ENCODE data around the gene ASIC5. TPM values are rescaled to one million over a fixed set of nuclear protein-coding genes. Genes with fewer than 3 reads are reported as not detected.

Gene ASIC5
- total and polyA plus RNA-seq, 2 donors (not counting 1 experiment from before 2014, with no cell fraction given) = not detected

DNA sequence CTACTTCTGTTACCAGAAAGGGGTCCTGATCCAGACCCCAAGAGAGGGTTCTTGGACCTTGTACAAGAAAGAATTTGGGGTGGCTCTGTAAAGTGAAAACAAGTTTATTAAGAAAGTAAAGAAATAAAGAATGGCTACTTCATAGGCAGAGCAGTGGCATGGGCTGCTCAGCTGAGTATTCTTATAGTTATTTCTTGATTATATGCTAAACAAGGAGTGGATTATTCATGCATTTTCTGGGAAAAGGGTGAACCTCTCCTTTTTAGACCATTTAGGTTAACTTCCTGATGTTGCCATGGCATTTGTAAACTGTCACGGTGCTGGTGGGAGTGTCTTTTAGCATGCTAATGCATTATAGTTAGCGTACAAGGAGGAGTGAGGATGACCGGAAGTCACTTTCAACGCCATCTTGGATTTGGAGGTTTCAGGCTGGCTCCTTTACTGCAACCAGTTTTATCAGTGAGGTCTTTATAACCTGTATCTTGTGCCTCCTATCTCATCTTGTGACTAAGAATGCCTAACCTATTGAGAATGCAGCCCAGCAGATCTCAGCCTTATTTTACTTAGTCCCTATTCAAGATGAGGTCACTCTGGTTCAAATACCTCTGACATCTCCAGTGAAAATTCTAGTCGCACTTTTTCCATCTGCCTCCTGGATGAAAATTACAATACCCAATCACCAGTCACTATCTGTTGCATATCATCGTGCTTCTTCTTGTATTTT lies 21.9 kb upstream of the ASIC5 start:
- Histone ChIP-seq H2AFZ (ENCODE audit: low read length) (no peak overlapping the region), H3K4me2 (ENCODE audit: extremely low read depth, insufficient read depth, low read length) (no peak overlapping the region), H3K9me3 (ENCODE audit: control insufficient read depth, insufficient read depth, low read depth, low read length) (no peaks in the 10 kb centered on the region), H3K4me3 (replicated peaks in 1 of 4; ENCODE audit: control extremely low read depth in 1 of 4, insufficient read depth in 1 of 4, low read depth in 3 of 4, low read length in 4 of 4) (no peak overlapping the region), H3K27me3 (ENCODE audit: control insufficient read depth, insufficient read depth, low read length) (no peaks in the 10 kb centered on the region), H3K4me1 (ENCODE audit: control insufficient read depth, extremely low read depth, insufficient read depth, low read length) (peaks cover 3% of the 10 kb centered on the region), H3K79me2 (ENCODE audit: control insufficient read depth, insufficient read depth, low read length) (no peaks in the 10 kb centered on the region), H3K9ac (ENCODE audit: insufficient read depth, low read length) (no peak overlapping the region), H4K20me1 (ENCODE audit: control insufficient read depth, extremely low read depth, insufficient read depth, low read length) (no peaks in the 10 kb centered on the region), H3K27ac (ENCODE audit: insufficient read depth, low read length) (no peak overlapping the region), H3K36me3 (ENCODE audit: control insufficient read depth, insufficient read depth, low read length) (no peaks in the 10 kb centered on the region)
- no peak for DNase-seq (ENCODE audit: low read depth in 2 of 2)
- no peak for TF ChIP-seq EZH2 (IDR thresholded peaks at IDR 0.05; ENCODE audit: low read length, missing control alignments)
- no peak for TF ChIP-seq CTCF (conservative IDR thresholded peaks at IDR 0.05 in 1 of 2, IDR thresholded peaks at IDR 0.05 in 1 of 2; ENCODE audit: low read depth in 1 of 2, low read length in 2 of 2)

DNA sequence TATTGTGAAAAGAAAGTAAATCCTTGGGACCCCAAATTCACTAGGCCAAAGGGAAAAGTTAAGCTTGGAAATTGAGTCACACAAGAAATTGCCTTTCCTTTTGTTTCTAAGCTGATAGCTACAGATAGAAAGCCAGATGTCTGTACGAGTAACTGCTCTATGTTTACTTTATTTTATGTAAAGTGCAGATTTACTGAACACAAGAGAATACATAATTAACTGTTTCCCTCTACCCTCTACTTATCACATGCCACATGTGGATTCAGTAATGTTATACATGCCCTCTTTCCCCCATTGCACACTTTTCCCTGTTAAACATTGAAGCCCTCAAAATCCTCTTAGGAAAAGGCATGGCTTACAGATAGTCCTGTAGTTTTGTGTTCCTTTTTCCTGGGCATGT lies 21.0 kb upstream of the ASIC5 start:
- no peak overlapping the region for H3K27ac ChIP-seq (ENCODE audit: insufficient read depth, low read length)
- TF ChIP-seq EZH2 (IDR thresholded peaks at IDR 0.05; ENCODE audit: low read length, missing control alignments) (no peak), CTCF (conservative IDR thresholded peaks at IDR 0.05 in 1 of 2, IDR thresholded peaks at IDR 0.05 in 1 of 2; ENCODE audit: low read depth in 1 of 2, low read length in 2 of 2) (no peak)
- H3K36me3 ChIP-seq (ENCODE audit: control insufficient read depth, insufficient read depth, low read length) = no peaks in the 10 kb centered on the region
- no peaks in the 10 kb centered on the region for H3K79me2 ChIP-seq (ENCODE audit: control insufficient read depth, insufficient read depth, low read length)
- no peak for DNase-seq (ENCODE audit: low read depth in 2 of 2)
- no peak overlapping the region for H3K9ac ChIP-seq (ENCODE audit: insufficient read depth, low read length)
- no peaks in the 10 kb centered on the region for H3K9me3 ChIP-seq (ENCODE audit: control insufficient read depth, insufficient read depth, low read depth, low read length)
- no peak overlapping the region for H2AFZ ChIP-seq (ENCODE audit: low read length)
- no peak overlapping the region for H3K4me3 ChIP-seq (replicated peaks in 1 of 4; ENCODE audit: control extremely low read depth in 1 of 4, insufficient read depth in 1 of 4, low read depth in 3 of 4, low read length in 4 of 4)
- no peaks in the 10 kb centered on the region for H3K27me3 ChIP-seq (ENCODE audit: control insufficient read depth, insufficient read depth, low read length)
- H3K4me2 ChIP-seq (ENCODE audit: extremely low read depth, insufficient read depth, low read length) = no peak overlapping the region
- H4K20me1 ChIP-seq (ENCODE audit: control insufficient read depth, extremely low read depth, insufficient read depth, low read length) = no peaks in the 10 kb centered on the region
- H3K4me1 ChIP-seq (ENCODE audit: control insufficient read depth, extremely low read depth, insufficient read depth, low read length) = peaks cover 3% of the 10 kb centered on the region

GRCh38 chr4:155885666-155886065 lies 19.6 kb upstream of the ASIC5 start:
- H4K20me1 ChIP-seq (ENCODE audit: control insufficient read depth, extremely low read depth, insufficient read depth, low read length) = no peaks in the 10 kb centered on the region

More at GRCh38 chr4:155885666-155886065, 19.6 kb upstream of the ASIC5 start:
- Histone ChIP-seq H3K9ac (ENCODE audit: insufficient read depth, low read length) (no peak overlapping the region), H2AFZ (ENCODE audit: low read length) (no peak overlapping the region), H3K4me2 (ENCODE audit: extremely low read depth, insufficient read depth, low read length) (no peak overlapping the region), H3K27me3 (ENCODE audit: control insufficient read depth, insufficient read depth, low read length) (no peaks in the 10 kb centered on the region), H3K36me3 (ENCODE audit: control insufficient read depth, insufficient read depth, low read length) (no peaks in the 10 kb centered on the region), H3K79me2 (ENCODE audit: control insufficient read depth, insufficient read depth, low read length) (no peaks in the 10 kb centered on the region), H3K4me3 (replicated peaks in 1 of 4; ENCODE audit: control extremely low read depth in 1 of 4, insufficient read depth in 1 of 4, low read depth in 3 of 4, low read length in 4 of 4) (no peak overlapping the region), H3K4me1 (ENCODE audit: control insufficient read depth, extremely low read depth, insufficient read depth, low read length) (peaks cover 3% of the 10 kb centered on the region), H3K27ac (ENCODE audit: insufficient read depth, low read length) (no peak overlapping the region), H3K9me3 (ENCODE audit: control insufficient read depth, insufficient read depth, low read depth, low read length) (no peaks in the 10 kb centered on the region)
- TF ChIP-seq EZH2 (IDR thresholded peaks at IDR 0.05; ENCODE audit: low read length, missing control alignments) (no peak), CTCF (conservative IDR thresholded peaks at IDR 0.05 in 1 of 2, IDR thresholded peaks at IDR 0.05 in 1 of 2; ENCODE audit: low read depth in 1 of 2, low read length in 2 of 2) (no peak)
- peak in 1 of 2 donors; percentile 55 for DNase-seq (ENCODE audit: low read depth in 2 of 2)

Data from fibroblast of lung (primary cell).